ENCODE measurements around the gene SPTA1. TPM values are rescaled to one million over a fixed set of nuclear protein-coding genes. Genes with fewer than 3 reads are reported as not detected.

SPTA1 gene
- total RNA-seq, 1 experiment from 2014 or later: not detected

DNA sequence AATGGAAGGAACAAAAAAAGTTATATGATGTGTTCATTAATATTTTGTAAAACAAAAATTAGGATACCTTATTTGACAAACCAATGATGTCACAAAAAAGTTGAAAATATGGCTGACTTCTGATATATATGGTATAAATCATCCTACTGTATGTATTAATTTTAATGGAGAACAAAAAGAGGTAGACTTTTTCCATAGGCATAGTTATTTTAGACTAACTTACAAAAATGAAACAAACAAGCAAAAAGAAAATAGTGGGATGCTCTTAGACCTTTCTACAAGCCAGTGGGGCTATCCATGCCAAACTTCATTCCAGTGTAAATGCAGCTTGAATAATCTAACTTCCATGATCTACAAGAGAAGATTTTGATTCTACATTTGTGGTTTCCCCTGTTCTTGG lies 522 bp upstream of the SPTA1 start:
- H3K4me3 Mint-ChIP-seq (ENCODE audit: unreplicated experiment): no peak overlapping the region
- H3K36me3 Mint-ChIP-seq (ENCODE audit: insufficient read depth, unreplicated experiment): no peaks in the 10 kb centered on the region
- ChIA-PET CTCF (interaction anchor here (0.8 kb wide), 1 partner anchor 777 kb away, joined by 6 read pairs; no protein-coding TSS in a partner anchor), POLR2A (no interaction called here)
- no peaks in the 10 kb centered on the region for H3K9me3 Mint-ChIP-seq (ENCODE audit: unreplicated experiment)
- intact Hi-C loops (cut with micrococcal nuclease): no loop called here
- TF ChIP-seq, protein P1, sequence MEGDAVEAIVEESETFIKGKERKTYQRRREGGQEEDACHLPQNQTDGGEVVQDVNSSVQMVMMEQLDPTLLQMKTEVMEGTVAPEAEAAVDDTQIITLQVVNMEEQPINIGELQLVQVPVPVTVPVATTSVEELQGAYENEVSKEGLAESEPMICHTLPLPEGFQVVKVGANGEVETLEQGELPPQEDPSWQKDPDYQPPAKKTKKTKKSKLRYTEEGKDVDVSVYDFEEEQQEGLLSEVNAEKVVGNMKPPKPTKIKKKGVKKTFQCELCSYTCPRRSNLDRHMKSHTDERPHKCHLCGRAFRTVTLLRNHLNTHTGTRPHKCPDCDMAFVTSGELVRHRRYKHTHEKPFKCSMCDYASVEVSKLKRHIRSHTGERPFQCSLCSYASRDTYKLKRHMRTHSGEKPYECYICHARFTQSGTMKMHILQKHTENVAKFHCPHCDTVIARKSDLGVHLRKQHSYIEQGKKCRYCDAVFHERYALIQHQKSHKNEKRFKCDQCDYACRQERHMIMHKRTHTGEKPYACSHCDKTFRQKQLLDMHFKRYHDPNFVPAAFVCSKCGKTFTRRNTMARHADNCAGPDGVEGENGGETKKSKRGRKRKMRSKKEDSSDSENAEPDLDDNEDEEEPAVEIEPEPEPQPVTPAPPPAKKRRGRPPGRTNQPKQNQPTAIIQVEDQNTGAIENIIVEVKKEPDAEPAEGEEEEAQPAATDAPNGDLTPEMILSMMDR (IDR thresholded peaks at IDR 0.05; ENCODE audit: unreplicated experiment): no peak
- no peaks in the 10 kb centered on the region for H3K4me1 Mint-ChIP-seq (ENCODE audit: insufficient read depth, unreplicated experiment)
- peaks cover 92% of the 10 kb centered on the region for H3K27me3 Mint-ChIP-seq (ENCODE audit: insufficient read depth, unreplicated experiment)
- no peak for DNase-seq (ENCODE audit: unreplicated experiment)
- no peak overlapping the region for H3K27ac Mint-ChIP-seq (ENCODE audit: low read depth, unreplicated experiment)
- no TSS peak for BruUV-seq (replicated peaks)

DNA sequence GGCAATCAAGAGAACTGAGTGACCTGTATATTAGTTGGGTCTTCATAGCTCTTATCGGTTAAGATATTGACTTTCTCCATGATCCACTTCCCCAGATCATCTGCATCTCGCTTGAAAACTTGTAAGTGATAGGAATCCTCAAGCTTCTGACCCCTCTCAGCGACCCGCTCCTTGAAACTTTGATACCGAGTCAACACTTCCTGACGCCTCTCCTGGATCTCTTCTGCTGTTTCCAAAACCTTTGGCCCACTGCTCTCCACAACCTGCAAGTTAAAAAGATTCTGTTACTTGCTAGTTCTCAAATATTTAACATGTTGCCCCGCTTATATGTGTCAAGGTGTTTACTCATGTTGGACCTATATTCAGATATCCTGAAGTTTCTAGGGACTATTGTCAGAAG lies 1.4 kb downstream of the SPTA1 start:
- DNase-seq (ENCODE audit: unreplicated experiment): no peak
- peaks cover 98% of the 10 kb centered on the region for H3K27me3 Mint-ChIP-seq (ENCODE audit: insufficient read depth, unreplicated experiment)
- no peak overlapping the region for H3K27ac Mint-ChIP-seq (ENCODE audit: low read depth, unreplicated experiment)
- TF ChIP-seq, protein P1 (IDR thresholded peaks at IDR 0.05; ENCODE audit: unreplicated experiment): no peak
- no peaks in the 10 kb centered on the region for H3K36me3 Mint-ChIP-seq (ENCODE audit: insufficient read depth, unreplicated experiment)
- BruUV-seq (replicated peaks): no TSS peak
- CTCF ChIA-PET: interaction anchor here (0.5 to 1.4 kb wide), 4 partner anchors 12 to 279 kb away, joined by 3 to 4 read pairs (median 4); no protein-coding TSS in a partner anchor
- no peak overlapping the region for H3K4me3 Mint-ChIP-seq (ENCODE audit: unreplicated experiment)
- no peaks in the 10 kb centered on the region for H3K9me3 Mint-ChIP-seq (ENCODE audit: unreplicated experiment)
- intact Hi-C loops (cut with micrococcal nuclease): no loop called here
- no peaks in the 10 kb centered on the region for H3K4me1 Mint-ChIP-seq (ENCODE audit: insufficient read depth, unreplicated experiment)
- POLR2A ChIA-PET: interaction anchor here (0.7 kb wide), 1 partner anchor 26 kb away, joined by 3 read pairs; no protein-coding TSS in a partner anchor

DNA sequence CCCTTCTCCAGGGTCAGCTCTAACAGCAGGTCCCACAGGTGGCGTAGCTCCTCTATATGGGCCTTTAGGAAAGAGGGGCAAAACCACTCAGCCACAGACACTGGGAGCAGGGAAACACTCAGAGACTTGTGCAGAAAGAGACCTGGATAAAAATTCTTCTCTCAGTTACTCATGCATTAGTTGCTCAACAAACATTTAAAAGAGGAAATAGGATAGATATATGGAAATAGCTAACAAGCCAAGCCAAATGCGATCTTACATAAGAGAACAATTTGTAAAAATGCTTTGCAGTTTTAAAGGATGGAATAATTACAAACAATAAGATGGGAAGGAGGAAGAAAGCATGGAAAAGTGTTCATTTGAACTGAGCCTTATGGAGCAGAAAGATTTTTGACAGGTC lies 4.9 kb downstream of the SPTA1 start:
- no peak for DNase-seq (ENCODE audit: unreplicated experiment)
- BruUV-seq (replicated peaks): no TSS peak
- ChIA-PET CTCF (no interaction called here), POLR2A (no interaction called here)
- H3K27ac Mint-ChIP-seq (ENCODE audit: low read depth, unreplicated experiment): no peak overlapping the region
- peaks cover 98% of the 10 kb centered on the region for H3K27me3 Mint-ChIP-seq (ENCODE audit: insufficient read depth, unreplicated experiment)
- H3K4me3 Mint-ChIP-seq (ENCODE audit: unreplicated experiment): no peak overlapping the region
- TF ChIP-seq, protein P1 (IDR thresholded peaks at IDR 0.05; ENCODE audit: unreplicated experiment): no peak
- intact Hi-C loops (cut with micrococcal nuclease): no loop called here
- no peaks in the 10 kb centered on the region for H3K36me3 Mint-ChIP-seq (ENCODE audit: insufficient read depth, unreplicated experiment)
- no peaks in the 10 kb centered on the region for H3K9me3 Mint-ChIP-seq (ENCODE audit: unreplicated experiment)
- H3K4me1 Mint-ChIP-seq (ENCODE audit: insufficient read depth, unreplicated experiment): no peaks in the 10 kb centered on the region

DNA sequence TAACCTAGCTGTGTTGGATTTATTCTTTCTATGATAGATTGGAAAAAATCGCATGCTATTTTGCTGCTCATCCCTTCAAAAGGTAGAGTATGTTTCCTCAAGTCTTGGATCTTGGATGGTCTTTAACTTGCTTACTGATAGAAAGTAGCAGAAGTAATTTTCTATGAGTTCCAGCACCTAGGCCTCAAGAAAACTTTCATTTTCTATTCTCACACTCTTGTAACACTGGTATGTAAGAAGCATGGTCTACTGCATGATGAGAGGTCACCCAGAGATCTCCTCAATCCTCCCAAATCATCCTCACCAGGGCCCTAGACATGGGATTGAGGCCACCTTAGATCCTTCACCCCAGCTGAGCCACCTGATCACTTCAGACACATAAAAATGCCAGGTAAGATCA lies 7.2 kb downstream of the SPTA1 start:
- no peak overlapping the region for H3K27ac Mint-ChIP-seq (ENCODE audit: low read depth, unreplicated experiment)
- CTCF ChIA-PET: no interaction called here
- H3K27me3 Mint-ChIP-seq (ENCODE audit: insufficient read depth, unreplicated experiment): peaks cover 98% of the 10 kb centered on the region
- POLR2A ChIA-PET: interaction anchor here (0.5 kb wide), 1 partner anchor 11 kb away, joined by 3 read pairs; no protein-coding TSS in a partner anchor
- no TSS peak for BruUV-seq (replicated peaks)
- TF ChIP-seq, protein P1 (IDR thresholded peaks at IDR 0.05; ENCODE audit: unreplicated experiment): no peak
- H3K4me3 Mint-ChIP-seq (ENCODE audit: unreplicated experiment): no peak overlapping the region
- H3K9me3 Mint-ChIP-seq (ENCODE audit: unreplicated experiment): no peaks in the 10 kb centered on the region
- intact Hi-C loops (cut with micrococcal nuclease): no loop called here
- H3K4me1 Mint-ChIP-seq (ENCODE audit: insufficient read depth, unreplicated experiment): no peaks in the 10 kb centered on the region
- DNase-seq (ENCODE audit: unreplicated experiment): no peak
- no peaks in the 10 kb centered on the region for H3K36me3 Mint-ChIP-seq (ENCODE audit: insufficient read depth, unreplicated experiment)
